GM13976 (cell line): ENCODE results near the gene CCL20.

Source experiments
- DNase-seq: peaks from one replicate; pipeline ENCODE4 v3.0.0; 2012; ENCODE audit warnings: low spot score
- in situ Hi-C: fragments of 300-500 bp; cut with MboI; formaldehyde crosslinking; loops from one replicate; pipeline ENCODE4 v1.12.0; 2022; ENCODE audit warnings: low sequenced_read_pairs, mixed read lengths, inconsistent platforms; ENCODE audit not compliant: unreplicated experiment
- TF ChIP-seq, protein P1 (sequence below): IDR thresholded peaks from 2 replicates; pipeline ENCODE4 v1.5.1; 2012; ENCODE audit warnings: borderline replicate concordance, mild to moderate bottlenecking; ENCODE audit not compliant: insufficient read depth; ENCODE audit errors: extremely low read depth, missing control alignments, control extremely low read depth

The CCL20 gene

DNA sequence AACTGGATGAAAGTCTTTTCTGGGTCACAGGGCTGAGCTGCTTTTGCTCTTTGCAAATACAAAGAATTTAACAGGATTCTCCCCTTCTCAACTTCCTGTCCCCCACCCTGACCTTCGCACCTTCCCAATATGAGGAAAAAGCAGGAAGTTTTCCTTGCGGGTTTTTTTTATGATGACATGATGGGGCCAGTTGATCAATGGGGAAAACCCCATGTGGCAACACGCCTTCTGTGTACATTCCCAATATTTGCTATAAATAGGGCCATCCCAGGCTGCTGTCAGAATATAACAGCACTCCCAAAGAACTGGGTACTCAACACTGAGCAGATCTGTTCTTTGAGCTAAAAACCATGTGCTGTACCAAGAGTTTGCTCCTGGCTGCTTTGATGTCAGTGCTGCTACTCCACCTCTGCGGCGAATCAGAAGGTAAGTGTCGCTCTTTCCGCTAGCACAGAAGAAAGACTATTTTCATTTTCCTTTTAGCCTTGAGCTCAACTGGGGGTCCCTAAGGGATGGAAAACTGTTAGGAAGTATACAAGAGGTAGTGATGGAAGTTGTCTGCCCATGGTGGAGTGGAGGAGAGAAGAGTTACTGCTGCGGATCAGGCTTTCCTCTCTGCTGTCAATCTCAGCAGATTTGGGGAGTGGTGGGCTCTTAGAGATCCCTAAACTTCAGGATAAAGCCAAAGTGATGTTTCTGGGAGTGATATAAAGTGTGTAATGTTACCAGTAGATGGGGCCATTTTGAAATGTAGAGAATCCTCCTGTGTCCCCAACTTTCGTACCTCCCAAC, at the start of gene CCL20:
CCL20 (plus strand) TSS at position 281 of the 792 bp plus-strand sequence; CDS start at position 351, 70 bp downstream.
- TF ChIP-seq, protein P1, sequence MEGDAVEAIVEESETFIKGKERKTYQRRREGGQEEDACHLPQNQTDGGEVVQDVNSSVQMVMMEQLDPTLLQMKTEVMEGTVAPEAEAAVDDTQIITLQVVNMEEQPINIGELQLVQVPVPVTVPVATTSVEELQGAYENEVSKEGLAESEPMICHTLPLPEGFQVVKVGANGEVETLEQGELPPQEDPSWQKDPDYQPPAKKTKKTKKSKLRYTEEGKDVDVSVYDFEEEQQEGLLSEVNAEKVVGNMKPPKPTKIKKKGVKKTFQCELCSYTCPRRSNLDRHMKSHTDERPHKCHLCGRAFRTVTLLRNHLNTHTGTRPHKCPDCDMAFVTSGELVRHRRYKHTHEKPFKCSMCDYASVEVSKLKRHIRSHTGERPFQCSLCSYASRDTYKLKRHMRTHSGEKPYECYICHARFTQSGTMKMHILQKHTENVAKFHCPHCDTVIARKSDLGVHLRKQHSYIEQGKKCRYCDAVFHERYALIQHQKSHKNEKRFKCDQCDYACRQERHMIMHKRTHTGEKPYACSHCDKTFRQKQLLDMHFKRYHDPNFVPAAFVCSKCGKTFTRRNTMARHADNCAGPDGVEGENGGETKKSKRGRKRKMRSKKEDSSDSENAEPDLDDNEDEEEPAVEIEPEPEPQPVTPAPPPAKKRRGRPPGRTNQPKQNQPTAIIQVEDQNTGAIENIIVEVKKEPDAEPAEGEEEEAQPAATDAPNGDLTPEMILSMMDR: no peak
- in situ Hi-C loops: no loop called here
- no peak for DNase-seq

DNA sequence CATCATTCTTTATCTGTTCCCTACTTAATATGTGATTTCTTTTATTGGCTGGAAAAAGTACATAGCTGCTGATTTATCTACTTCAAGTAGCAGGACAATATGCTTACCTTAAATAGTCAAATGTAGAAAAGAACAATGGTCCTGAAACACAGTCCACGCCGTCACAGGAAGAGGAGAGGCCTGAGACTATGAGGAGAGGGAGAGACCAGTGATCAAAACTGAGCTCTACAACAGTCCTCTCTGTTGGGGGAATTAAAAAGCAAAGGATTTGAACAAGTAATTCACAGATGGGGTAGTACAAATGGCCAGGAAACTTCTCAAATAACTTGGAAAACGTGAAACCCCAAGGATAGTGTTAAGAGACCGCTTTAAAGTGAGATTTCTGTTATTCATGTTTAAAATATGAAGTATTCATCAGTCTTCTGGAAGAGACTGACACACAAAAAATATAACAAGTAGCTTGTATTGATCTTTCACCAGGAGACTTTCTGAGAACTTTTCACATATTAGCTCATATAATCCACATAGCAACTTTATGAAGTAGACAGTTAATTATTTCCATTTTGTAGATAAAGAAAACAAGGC, 47.8 kb upstream of the CCL20 start:
- in situ Hi-C loops: loop anchor here (10.0 to 25.0 kb wide), 2 partner anchors 361 to 629 kb away; no protein-coding TSS in a partner anchor
- DNase-seq: no peak
- TF ChIP-seq, protein P1: no peak

DNA sequence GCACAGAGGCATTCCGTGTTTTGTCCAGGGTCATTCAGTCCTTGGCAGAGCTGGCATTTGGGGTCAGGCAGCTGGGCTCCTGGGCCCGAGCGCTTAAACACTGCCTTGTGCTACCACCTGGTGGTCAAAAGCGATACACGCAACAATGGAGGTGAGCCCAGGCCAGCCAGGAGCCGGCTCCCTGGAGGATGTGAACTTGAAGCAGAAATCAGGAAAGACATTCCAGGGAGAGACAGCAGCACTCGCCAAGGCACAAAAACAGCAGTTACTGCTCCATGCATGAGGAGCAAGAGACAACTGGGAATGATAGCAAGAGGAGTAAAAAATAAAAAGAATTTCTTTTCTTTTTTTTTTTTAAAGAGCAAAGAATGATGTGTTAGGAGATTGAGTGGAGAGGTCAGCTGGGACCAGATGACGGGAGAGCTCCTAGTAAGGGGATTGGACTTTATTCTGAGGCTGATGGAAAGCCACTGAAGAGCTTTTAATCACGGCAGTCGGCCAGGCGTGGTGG, 47.2 kb upstream of the CCL20 start:
- in situ Hi-C loops: loop anchor here (10.0 to 25.0 kb wide), 2 partner anchors 362 to 629 kb away; no protein-coding TSS in a partner anchor
- TF ChIP-seq, protein P1: peak; percentile 69
- DNase-seq: peak; percentile 80

- TF ChIP-seq, protein P1: no peak
- in situ Hi-C loops: loop anchor here (10.0 to 25.0 kb wide), 2 partner anchors 363 to 631 kb away; no protein-coding TSS in a partner anchor
Measured at GRCh38 chr2:227767830-227768229, 45.8 kb upstream of the CCL20 start.

GRCh38 chr2:227772197-227772661, 41.4 kb upstream of the CCL20 start:
- in situ Hi-C loops: loop anchor here (10.0 to 25.0 kb wide), 2 partner anchors 83 to 635 kb away; no protein-coding TSS in a partner anchor
- no peak for DNase-seq
- TF ChIP-seq, protein P1: no peak

More at GRCh38 chr2:227767830-227768229, 45.8 kb upstream of the CCL20 start:
- DNase-seq: no peak

DNA sequence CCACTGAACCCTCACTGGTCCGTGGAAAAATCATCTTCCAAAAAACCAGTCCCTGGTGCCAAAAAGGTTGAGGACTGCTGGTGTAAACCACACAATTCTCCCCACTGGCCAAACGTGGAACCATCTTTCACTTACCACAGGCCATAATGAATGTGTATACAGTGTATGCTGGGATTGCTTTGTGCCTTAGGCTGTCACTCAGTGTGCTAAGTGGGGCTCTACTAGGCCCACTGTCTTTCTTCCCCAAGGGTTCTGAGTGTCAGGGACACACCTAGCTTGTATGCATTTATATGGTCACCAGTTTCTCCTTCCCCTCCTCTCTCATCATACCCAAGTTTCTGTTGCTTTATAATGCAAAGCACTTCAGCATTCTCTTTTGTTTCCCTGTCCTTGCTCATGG, 40.7 kb upstream of the CCL20 start:
- in situ Hi-C loops: loop anchor here (10.0 to 25.0 kb wide), 2 partner anchors 82 to 636 kb away; no protein-coding TSS in a partner anchor
- TF ChIP-seq, protein P1: no peak
- DNase-seq: no peak
